Cardiac fibroblast (primary cell): ENCODE results near the gene LTB4R.

ENCODE experiments used
- DNase-seq, 2 donors: peaks; one replicate each; pipeline versions ENCODE4 v3.0.0 to v3.0.0-alpha.2; 2010; ENCODE audit warnings: low read depth in 2 of 2
- H3K4me3 ChIP-seq, 2 donors: replicated peaks in 1 of 2; 1 replicate in 1 of 2; 2 replicates in 1 of 2; pipeline ENCODE4 v1.5.1; 2011; ENCODE audit warnings: low read depth in 2 of 2, low read length in 2 of 2, mild to moderate bottlenecking in 2 of 2, moderate library complexity in 1 of 2
- CTCF ChIP-seq: IDR thresholded peaks from one replicate; pipeline ENCODE4 v1.5.1; 2011; ENCODE audit warnings: low read depth, mild to moderate bottlenecking, low read length, inconsistent platforms

Gene LTB4R

GRCh38 chr14:24271134-24271833, 40.0 kb upstream of the LTB4R start, which contains the start of gene RABGGTA:
TSS of gene RABGGTA (minus strand) at chr14:24271597. CDS start at chr14:24271115, 482 bp downstream.
- DNase-seq, result peak; percentile 87 to 93
- peak; percentile 59 for TF ChIP-seq CTCF

DNA sequence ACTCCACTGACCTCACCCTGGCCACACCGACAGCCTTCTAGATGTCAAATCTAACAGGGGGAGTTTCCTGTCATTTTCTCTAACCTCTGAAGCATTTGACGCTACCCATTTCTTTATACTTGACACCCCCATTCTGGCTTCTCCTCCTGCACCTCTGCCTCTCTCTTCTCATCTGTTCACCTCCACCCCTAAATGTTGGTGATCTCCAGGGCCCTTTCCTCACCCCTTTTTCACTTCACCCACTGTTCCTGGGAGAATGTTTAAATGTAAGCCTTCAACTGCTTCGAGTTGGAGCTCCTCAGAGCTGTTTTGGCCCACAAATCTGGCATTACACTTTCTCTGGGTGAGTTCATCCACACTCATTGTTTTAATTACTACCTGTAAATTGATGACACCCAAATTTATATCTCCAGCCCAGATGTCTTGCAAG, 39.5 kb upstream of the LTB4R start:
- peak overlapping the region; percentile 95 to 96 for H3K4me3 ChIP-seq
- TF ChIP-seq CTCF, result no peak
- no peak for DNase-seq

More at GRCh38 chr14:24271134-24271833, 40.0 kb upstream of the LTB4R start, which contains the start of gene RABGGTA:
- peak within 1 kb of the TSS; percentile 95 to 96 for H3K4me3 ChIP-seq

DNA sequence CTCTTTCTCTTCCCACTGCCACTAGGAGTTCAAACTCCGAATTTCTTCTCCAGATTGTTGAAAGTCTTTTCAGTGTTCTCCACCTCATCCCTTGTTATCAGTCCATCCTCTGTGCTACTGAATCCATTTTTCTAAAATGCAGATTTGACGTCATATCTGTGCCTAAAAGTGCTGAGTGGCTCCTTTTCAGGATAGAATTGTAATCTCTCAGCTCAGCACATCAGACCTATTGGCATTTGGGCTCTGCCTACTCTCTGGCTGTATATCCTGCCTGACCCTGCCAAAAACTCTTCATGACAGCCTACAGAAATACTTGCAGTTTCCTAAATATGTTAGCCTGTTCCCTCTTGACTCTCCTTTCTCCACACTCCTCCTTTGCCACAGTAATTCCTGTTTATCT, 38.8 kb upstream of the LTB4R start:
- no peak overlapping the region for H3K4me3 ChIP-seq
- no peak for DNase-seq
- no peak for TF ChIP-seq CTCF

DNA sequence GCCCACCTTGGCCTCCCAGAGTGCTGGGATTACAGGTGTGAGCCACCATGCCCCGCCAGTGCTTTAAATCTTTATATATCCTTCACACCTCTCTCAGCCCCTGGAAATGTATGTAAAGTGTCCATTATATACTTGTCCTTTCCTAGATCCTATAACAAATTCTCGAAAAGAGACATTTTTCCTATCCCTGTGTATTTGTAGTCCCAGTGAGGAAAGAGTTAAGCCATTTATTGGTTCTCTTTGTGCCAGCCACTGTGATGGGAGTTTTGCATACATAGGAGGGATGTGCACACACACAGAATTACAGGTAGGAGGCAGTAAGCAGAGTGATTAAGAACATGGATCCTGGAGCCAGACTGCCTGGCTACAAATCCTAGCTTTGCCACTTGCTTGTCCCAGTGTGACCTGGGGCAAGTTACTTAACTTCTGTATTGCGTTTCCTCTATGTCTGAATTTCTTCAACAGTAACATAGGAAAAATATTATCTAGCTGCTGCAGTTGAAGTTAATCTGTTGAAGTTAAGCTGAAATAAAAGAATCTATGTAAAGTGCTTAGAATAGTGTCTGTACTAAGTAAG, 37.8 kb upstream of the LTB4R start:
- no peak overlapping the region for H3K4me3 ChIP-seq
- no peak for TF ChIP-seq CTCF
- peak in 1 of 2 donors; percentile 8 for DNase-seq

GRCh38 chr14:24274101-24274543, 37.2 kb upstream of the LTB4R start:
- H3K4me3 ChIP-seq, result no peak overlapping the region
- no peak for TF ChIP-seq CTCF
- DNase-seq, result peak in 1 of 2 donors; percentile 10

DNA sequence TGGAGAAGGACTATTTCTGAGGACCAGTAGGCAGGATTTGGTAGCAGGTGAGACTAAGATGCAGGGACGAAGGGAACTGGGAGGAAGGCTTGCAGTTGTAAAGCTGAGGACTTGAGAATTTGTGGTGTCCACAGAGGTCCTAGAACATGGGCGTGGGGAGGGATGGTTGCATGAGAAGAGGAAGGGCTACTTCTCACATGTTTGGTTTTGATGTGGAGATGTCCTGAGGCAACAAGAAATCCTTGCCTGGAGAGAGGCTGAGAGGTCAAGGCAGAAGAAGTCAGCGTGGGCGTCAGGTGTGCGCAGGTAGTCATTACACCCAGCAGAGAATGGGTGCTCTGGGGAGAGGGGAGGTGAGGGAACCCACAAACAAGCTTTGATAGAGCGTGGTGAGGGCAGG, 34.2 kb upstream of the LTB4R start:
- no peak for DNase-seq
- no peak for TF ChIP-seq CTCF
- no peak overlapping the region for H3K4me3 ChIP-seq
